NB4 (cell line): ENCODE results near the gene USP36.

Experiments
- CTCF ChIP-seq: IDR thresholded peaks from one replicate; pipeline ENCODE4 v1.5.1; 2012; ENCODE audit warnings: low read depth, low read length
- MYC ChIP-seq: IDR thresholded peaks from 2 replicates; pipeline ENCODE4 v1.6.1; 2011; ENCODE audit warnings: low read depth, low read length

GRCh38 chr17:78847052-78847451, 6.4 kb upstream of the USP36 start:
- TF ChIP-seq MYC (no peak), CTCF (no peak)
